Ishikawa (cell line): ENCODE data around the gene ICAM2.

ENCODE experiments used
- CEBPB ChIP-seq: IDR thresholded peaks from 2 replicates; pipeline ENCODE4 v1.6.1; 2012
- CREB1 ChIP-seq: IDR thresholded peaks from 2 replicates; pipeline ENCODE4 v1.6.1; 2012; ENCODE audit warnings: low read depth
- EGR1 ChIP-seq: IDR thresholded peaks from 2 replicates; pipeline ENCODE4 v1.6.1; 2012
- EP300 ChIP-seq: IDR thresholded peaks from 2 replicates; pipeline ENCODE4 v1.6.1; 2012; ENCODE audit warnings: borderline replicate concordance
- FOXM1 ChIP-seq: IDR thresholded peaks from 2 replicates; pipeline ENCODE4 v1.6.1; 2012; ENCODE audit warnings: low read depth, borderline replicate concordance
- MAX ChIP-seq: IDR thresholded peaks from 2 replicates; pipeline ENCODE4 v1.6.1; 2012
- NFIC ChIP-seq: IDR thresholded peaks from 2 replicates; pipeline ENCODE4 v1.6.1; 2012
- RAD21 ChIP-seq: IDR thresholded peaks from 2 replicates; pipeline ENCODE4 v1.6.1; 2012; ENCODE audit warnings: low read depth
- REST ChIP-seq: IDR thresholded peaks from 2 replicates; pipeline ENCODE4 v1.6.1; 2012; ENCODE audit warnings: low read depth, mild to moderate bottlenecking
- TAF1 ChIP-seq: IDR thresholded peaks from 2 replicates; pipeline ENCODE4 v1.6.1; 2012; ENCODE audit warnings: low read depth, mild to moderate bottlenecking
- TCF12 ChIP-seq: IDR thresholded peaks from 2 replicates; pipeline ENCODE4 v1.6.1; 2012; ENCODE audit warnings: low read depth
- TEAD4 ChIP-seq: IDR thresholded peaks from 2 replicates; pipeline ENCODE4 v1.6.1; 2012
- USF1 ChIP-seq: IDR thresholded peaks from 2 replicates; pipeline ENCODE4 v1.6.1; 2012
- YY1 ChIP-seq: IDR thresholded peaks from 2 replicates; pipeline ENCODE4 v1.6.1; 2012; ENCODE audit warnings: low read depth
- ZBTB7A ChIP-seq: IDR thresholded peaks from 2 replicates; pipeline ENCODE4 v1.6.1; 2012; ENCODE audit warnings: low read depth

Gene ICAM2

GRCh38 chr17:64020056-64020766, at the start of gene ICAM2:
TSS of gene ICAM2 (minus strand) at chr17:64020633. CDS start at chr17:64006691, 13,942 bp downstream.
- TF ChIP-seq YY1 (no peak), CEBPB (no peak)

GRCh38 chr17:64070213-64070612, 49.8 kb upstream of the ICAM2 start:
- TF ChIP-seq NFIC (no peak), CREB1 (no peak), CEBPB (no peak), MAX (no peak), EGR1 (no peak), TEAD4 (no peak), FOXM1 (no peak), YY1 (no peak), TAF1 (no peak), USF1 (no peak), RAD21 (no peak), TCF12 (no peak), ZBTB7A (no peak)

- TF ChIP-seq USF1 = no peak
- TF ChIP-seq FOXM1 = no peak
- no peak for TF ChIP-seq MAX
- TF ChIP-seq TEAD4 = no peak
- TF ChIP-seq EGR1 = no peak
- TF ChIP-seq EP300 = no peak
- TF ChIP-seq TAF1 = no peak
- TF ChIP-seq TCF12 = no peak
- no peak for TF ChIP-seq YY1
- TF ChIP-seq RAD21 = no peak
- TF ChIP-seq REST = no peak
- no peak for TF ChIP-seq CREB1
Measured at GRCh38 chr17:64069143-64069542, 48.7 kb upstream of the ICAM2 start.

GRCh38 chr17:64067657-64068056, 47.2 kb upstream of the ICAM2 start:
- TF ChIP-seq EP300 (no peak), EGR1 (no peak), FOXM1 (no peak), REST (no peak), NFIC (no peak), MAX (no peak), ZBTB7A (no peak), RAD21 (no peak), CEBPB (no peak), USF1 (no peak), CREB1 (no peak), TCF12 (no peak)

- TF ChIP-seq TAF1 (no peak), CEBPB (no peak)
Measured at GRCh38 chr17:64066716-64067115, 46.3 kb upstream of the ICAM2 start.

- no peak for TF ChIP-seq TAF1
- no peak for TF ChIP-seq FOXM1
- TF ChIP-seq EP300 = no peak
Measured at GRCh38 chr17:64065161-64065560, 44.7 kb upstream of the ICAM2 start.
